ENCODE measurements around the gene GCNT1. TPM values are rescaled to one million over a fixed set of nuclear protein-coding genes. Genes with fewer than 3 reads are reported as not detected.

Gene GCNT1
- total and polyA plus RNA-seq, 2 of the 13 experiments (the other 11 are each of a cell fraction or from before 2014, with no cell fraction given), result 0.55 to 1.7 TPM

GRCh38 chr9:76458903-76459693, at the start of gene GCNT1 (continued):
- TF ChIP-seq ZBTB33 (CRISPR knock-in tag; IDR thresholded peaks at IDR 0.05), result peak; percentile 70
- no peak for TF ChIP-seq ZNF552 (CRISPR knock-in tag; IDR thresholded peaks at IDR 0.05; ENCODE audit: borderline replicate concordance)
- peak; percentile 42; the same call in 1 of the 2 replicates for TF ChIP-seq AHDC1 (CRISPR knock-in tag; IDR thresholded peaks at IDR 0.05; ENCODE audit: borderline replicate concordance)
- 0 out of 2 replicates have a peak, but pooled peaks have one; percentile 18 for TF ChIP-seq ZNF205 (CRISPR knock-in tag; IDR thresholded peaks at IDR 0.05)
- TF ChIP-seq ZNF101 (CRISPR knock-in tag; IDR thresholded peaks at IDR 0.05; ENCODE audit: borderline replicate concordance, low read depth), result no peak
- TF ChIP-seq KDM5B (CRISPR knock-in tag; IDR thresholded peaks at IDR 0.05; ENCODE audit: borderline replicate concordance), result peak; percentile 43; the same call in 1 of the 2 replicates
- TF ChIP-seq ZHX2 (IDR thresholded peaks at IDR 0.05; ENCODE audit: low read depth), result no peak
- TF ChIP-seq ZHX2 (CRISPR knock-in tag; IDR thresholded peaks at IDR 0.05; ENCODE audit: borderline replicate concordance), result no peak
- no peak for TF ChIP-seq LRRFIP1 (CRISPR knock-in tag; conservative IDR thresholded peaks at IDR 0.05)
- no peak for TF ChIP-seq SOX6 (IDR thresholded peaks at IDR 0.05)
- peak; percentile 37; the same call in 1 of the 2 replicates for TF ChIP-seq SOX6 (CRISPR knock-in tag; IDR thresholded peaks at IDR 0.05)
